Inferior parietal cortex (tissue), 1 donor: ENCODE results near the gene CLEC3B.
A peak's percentile ranks its signal among the peaks of the same experiment; 100 is the strongest.
"Not testable (repeated sequence)": the region's sequence is repeated elsewhere in the genome, so short reads cannot be mapped to it uniquely, and the experiment has no call there.

Experiments used
- DNase-seq: peaks from one replicate; pipeline ENCODE4 v3.0.0-alpha.2; 2016; ENCODE audit errors: extremely low spot score

CLEC3B gene

GRCh38 chr3:45035441-45036301 is 9.6 kb downstream of the CLEC3B start:
- no peak for DNase-seq

- DNase-seq, result peak; percentile 96
Measured at GRCh38 chr3:45037720-45038455, 11.8 kb downstream of the CLEC3B start.

DNA sequence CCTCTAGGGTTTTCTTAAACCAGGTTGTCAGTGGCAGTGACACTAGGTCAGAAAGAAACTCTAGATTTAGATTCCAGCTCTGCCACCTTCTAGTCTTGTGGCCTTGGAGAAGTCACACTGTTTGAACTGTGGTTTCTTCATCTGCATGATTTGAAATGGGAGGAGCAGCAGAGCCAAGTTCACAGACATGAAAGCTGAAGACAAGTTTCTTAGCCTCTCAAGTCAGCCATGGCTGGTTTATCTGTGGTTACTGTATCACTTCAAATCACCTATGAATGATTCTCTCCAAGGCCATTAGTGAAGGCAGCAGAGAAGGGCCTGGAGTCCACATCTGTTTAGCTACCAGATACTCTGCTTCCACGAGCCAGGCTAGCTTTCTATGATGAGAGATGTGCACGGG is 15.6 kb downstream of the CLEC3B start:
- no peak for DNase-seq

DNA sequence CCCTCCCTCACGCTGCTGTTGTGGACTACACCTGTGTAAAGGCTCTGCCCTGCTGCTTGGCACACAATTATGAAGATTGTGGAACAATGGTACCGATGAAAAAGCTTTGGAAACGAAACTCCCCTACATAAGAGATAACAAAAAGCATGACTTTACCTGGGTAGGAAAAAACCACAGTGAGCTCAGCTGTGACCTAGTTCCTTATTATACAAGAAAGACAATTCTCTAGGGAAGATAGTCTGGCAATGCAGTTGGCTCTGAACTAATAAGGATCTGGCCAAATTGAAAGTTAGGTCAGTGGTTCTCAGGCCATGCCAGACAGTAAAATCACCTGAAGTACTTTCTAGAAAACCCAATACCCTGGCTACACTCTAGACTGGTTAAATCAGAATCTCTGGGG is 16.1 kb downstream of the CLEC3B start:
- no peak for DNase-seq

DNA sequence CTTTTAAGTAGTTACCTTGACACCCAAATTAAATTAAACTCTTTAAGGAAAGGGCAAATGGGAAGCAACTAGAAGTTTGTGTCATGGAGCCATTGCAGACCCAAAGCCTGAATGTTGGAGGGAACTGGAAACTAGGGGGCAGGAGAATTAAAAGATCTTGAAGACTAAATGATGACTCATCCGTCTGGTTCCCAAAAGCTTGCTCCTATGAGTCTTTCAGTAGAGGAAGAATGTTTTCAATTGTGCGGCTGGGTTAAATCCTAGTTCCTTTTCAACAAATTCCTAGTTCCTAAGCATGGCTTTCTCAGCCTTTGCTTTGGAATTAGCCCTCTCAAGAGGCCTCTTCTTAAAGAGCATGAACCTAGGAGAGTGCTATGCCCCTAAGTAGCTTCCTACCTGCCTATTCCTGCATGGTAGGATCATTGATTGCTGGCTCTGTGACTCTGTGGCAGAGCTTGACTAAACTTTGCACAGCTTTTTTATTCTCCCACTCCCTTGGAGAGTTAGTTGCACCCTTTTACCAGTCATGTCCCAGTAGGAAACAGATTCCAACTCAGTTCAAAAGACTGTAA is 17.7 kb downstream of the CLEC3B start:
- DNase-seq, result no peak

DNA sequence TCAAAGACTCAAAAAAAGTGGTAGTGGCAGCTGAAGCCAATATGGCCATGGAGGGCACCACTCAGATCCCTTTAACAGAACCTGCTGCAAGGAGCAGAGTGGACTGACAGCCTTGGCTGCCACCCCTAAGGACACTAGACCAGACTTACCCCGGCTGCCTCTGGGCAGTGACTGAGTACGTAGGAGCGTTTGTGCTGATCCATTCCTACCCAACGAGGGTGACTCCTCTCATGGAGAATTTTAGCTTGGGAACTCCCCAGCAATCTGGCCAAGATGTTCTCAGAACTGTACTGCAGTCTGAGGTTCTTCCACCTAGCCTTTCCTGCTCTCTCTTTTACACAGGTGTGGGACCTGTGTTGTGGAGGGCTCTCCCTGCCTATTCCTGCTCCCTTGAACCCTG is 22.1 kb downstream of the CLEC3B start:
- DNase-seq, result no peak

GRCh38 chr3:45049807-45050206 is 23.7 kb downstream of the CLEC3B start:
- no peak for DNase-seq

- DNase-seq, result no peak
Measured at GRCh38 chr3:45051685-45052084, 25.6 kb downstream of the CLEC3B start.

DNA sequence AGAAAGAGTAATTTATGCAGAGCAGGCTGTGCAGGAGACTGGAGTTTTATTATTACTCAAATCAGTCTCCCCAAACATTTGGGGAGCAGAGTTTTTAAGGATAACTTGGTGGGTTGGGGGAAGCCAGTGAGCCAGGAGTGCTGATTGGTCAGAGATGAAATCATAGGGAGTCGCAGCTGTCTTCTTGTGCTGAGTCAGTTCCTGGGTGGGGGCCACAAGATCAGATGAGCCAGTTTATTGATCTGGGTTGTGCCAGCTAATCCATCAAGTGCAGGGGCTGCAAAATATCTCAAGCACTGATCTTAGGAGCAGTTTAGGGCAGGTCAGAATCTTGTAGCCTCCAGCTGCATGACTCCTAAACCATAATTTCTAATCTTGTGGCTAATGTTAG is 27.7 kb downstream of the CLEC3B start:
- DNase-seq, result not testable (repeated sequence)

GRCh38 chr3:45054196-45054857 is 28.2 kb downstream of the CLEC3B start:
- DNase-seq, result no peak

GRCh38 chr3:45055032-45055410 is 28.9 kb downstream of the CLEC3B start:
- no peak for DNase-seq

- no peak for DNase-seq
Measured at GRCh38 chr3:45055411-45056143, 29.5 kb downstream of the CLEC3B start.

- no peak for DNase-seq
Measured at GRCh38 chr3:45056608-45057301, 30.7 kb downstream of the CLEC3B start.

DNA sequence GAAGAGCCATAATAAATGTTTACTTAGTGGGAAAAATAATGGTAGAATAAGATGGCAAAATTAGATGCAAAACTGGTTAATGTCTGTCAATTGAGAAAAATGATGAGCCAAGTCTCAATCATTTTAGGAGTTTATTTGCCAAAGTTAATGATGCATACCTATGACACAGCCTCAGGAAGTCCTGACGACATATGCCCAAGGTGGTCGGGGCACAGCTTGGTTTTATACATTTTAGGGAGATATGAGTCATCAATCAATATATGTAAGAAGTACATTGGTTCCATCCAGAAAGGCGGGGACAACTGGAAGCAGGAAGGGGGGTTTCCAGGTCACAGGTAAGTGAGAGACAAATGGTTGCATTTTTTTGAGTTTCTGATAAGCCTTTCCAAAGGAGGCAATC is 31.5 kb downstream of the CLEC3B start:
- DNase-seq, result no peak

- no peak for DNase-seq
Measured at GRCh38 chr3:45059132-45059531, 33.0 kb downstream of the CLEC3B start.

GRCh38 chr3:45060165-45060892 is 34.2 kb downstream of the CLEC3B start:
- no peak for DNase-seq

GRCh38 chr3:45062697-45063070 is 36.6 kb downstream of the CLEC3B start:
- no peak for DNase-seq

- DNase-seq, result peak; percentile 70
Measured at GRCh38 chr3:45064512-45065372, 38.6 kb downstream of the CLEC3B start.

DNA sequence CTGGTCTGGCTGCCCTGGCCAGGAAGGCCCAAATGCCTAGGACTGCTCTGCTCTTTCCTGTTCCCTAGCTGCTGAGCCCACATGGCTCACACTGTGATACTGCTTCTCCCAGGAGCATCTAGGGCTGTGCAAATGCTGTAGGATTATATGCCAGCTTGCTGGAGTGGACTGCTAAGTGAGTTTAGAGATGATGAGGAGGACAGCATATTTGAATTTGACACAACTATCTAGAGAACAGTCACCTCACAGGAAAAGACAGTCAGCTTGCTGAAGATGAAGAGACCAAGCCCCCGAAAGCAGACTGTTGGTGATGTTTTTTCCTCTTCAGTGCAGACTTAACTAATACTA is 39.2 kb downstream of the CLEC3B start:
- no peak for DNase-seq
